Large intestine (tissue), 3 donors: ENCODE measurements around the gene CAMTA1. TPM values are rescaled to one million over a fixed set of nuclear protein-coding genes. Genes with fewer than 3 reads are reported as not detected.
A peak's percentile ranks its signal among the peaks of the same experiment; 100 is the strongest.

Experiments
- DNase-seq, 2 donors: peaks; one replicate each; pipeline versions ENCODE4 v3.0.0 to v3.0.0-alpha.2; 2013
- H3K27ac ChIP-seq: one replicate; pipeline ENCODE4 v1.5.1; 2013; ENCODE audit warnings: low read length
- H3K27me3 ChIP-seq: 2 replicates; pipeline ENCODE4 v1.6.1; 2013; ENCODE audit warnings: low read length; ENCODE audit not compliant: control insufficient read depth, insufficient read depth
- H3K36me3 ChIP-seq: 2 replicates; pipeline ENCODE4 v1.6.1; 2013; ENCODE audit warnings: low read length; ENCODE audit not compliant: control insufficient read depth, insufficient read depth
- H3K4me1 ChIP-seq: one replicate; pipeline ENCODE4 v1.6.1; 2013; ENCODE audit warnings: low read length; ENCODE audit not compliant: control insufficient read depth, insufficient read depth
- H3K4me3 ChIP-seq: one replicate; pipeline ENCODE4 v1.5.1; 2013; ENCODE audit warnings: low read length
- H3K9me3 ChIP-seq: one replicate; pipeline ENCODE4 v1.6.1; 2013; ENCODE audit warnings: mild to moderate bottlenecking, low read depth, low read length, moderate library complexity; ENCODE audit not compliant: control insufficient read depth
- WGBS: methylation state at CpG from one replicate; pipeline ENCODE4 v1.1.5; 2013; ENCODE audit warnings: low lambda C conversion rate; ENCODE audit not compliant: insufficient coverage; 5-methylcytosine and 5-hydroxymethylcytosine counted together
- polyA plus RNA-seq: library from polyadenylated mRNA; unstranded; fragments of 120-200 nt; gene quantifications from one replicate; pipeline ENCODE4 v1.2.1, GENCODE V29; 2013

CAMTA1 gene
- polyA plus RNA-seq, 1 donor = 67.9 TPM

DNA sequence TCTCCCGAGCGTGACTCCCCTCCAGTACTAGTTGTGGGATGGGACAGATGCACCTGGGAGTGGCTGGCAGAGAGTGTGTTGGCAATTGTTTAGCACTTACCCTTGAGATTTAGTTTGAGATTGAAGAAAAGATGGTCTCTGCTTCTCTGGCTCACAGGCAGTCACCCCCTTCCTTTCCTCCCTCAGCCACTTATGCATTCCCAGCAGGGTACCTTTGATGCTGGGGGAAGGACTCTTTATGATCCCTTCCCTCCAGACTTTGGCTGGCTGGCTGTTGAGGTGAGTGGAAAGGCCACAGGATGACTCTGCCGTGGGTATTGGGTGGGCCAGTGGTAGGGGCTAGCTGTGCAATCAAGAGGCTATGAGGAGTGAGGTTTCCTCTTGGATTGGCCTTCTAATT is 236.8 kb downstream of the CAMTA1 start:
- Histone ChIP-seq H3K36me3 (no peaks in the 10 kb centered on the region), H3K27ac (no peak overlapping the region), H3K4me3 (no peak overlapping the region), H3K27me3 (peaks cover 7% of the 10 kb centered on the region), H3K4me1 (no peaks in the 10 kb centered on the region), H3K9me3 (no peaks in the 10 kb centered on the region)
- DNase-seq = no peak
- WGBS = no CpG with 5 or more reads among the region's 3 CpGs

DNA sequence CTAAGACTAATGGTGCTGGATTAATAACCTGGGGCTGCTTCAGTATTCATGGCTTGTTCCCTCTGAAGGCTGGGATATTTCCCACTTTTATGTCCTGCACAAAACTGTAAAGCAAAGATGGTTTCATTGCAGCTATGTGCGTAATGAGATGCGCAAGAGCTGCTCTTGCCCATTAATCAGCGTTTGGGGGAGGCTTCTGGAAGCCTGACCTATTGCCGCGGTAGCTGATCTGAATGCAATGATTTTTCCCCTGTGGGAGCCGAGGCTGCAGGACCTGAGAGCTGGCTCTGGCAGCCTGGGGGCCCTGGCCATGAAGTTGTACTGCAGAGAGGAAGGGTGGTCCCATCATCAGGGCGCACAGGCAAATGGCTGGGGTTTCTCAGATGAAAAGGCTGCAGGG is 239.8 kb downstream of the CAMTA1 start:
- Histone ChIP-seq H3K9me3 (no peaks in the 10 kb centered on the region), H3K27ac (no peak overlapping the region)
- no CpG with 5 or more reads among the region's 7 CpGs for WGBS

GRCh38 chr1:7026169-7026568 is 240.9 kb downstream of the CAMTA1 start:
- peaks cover 4% of the 10 kb centered on the region for H3K27me3 ChIP-seq
- no peak overlapping the region for H3K4me3 ChIP-seq
- H3K9me3 ChIP-seq = no peaks in the 10 kb centered on the region
- no peak for DNase-seq
- H3K4me1 ChIP-seq = no peaks in the 10 kb centered on the region
- WGBS = no CpG with 5 or more reads among the region's 6 CpGs
- no peak overlapping the region for H3K27ac ChIP-seq
- H3K36me3 ChIP-seq = no peaks in the 10 kb centered on the region

More for the DNA sequence above, 239.8 kb downstream of the CAMTA1 start:
- no peak for DNase-seq
- Histone ChIP-seq H3K36me3 (no peaks in the 10 kb centered on the region), H3K4me3 (no peak overlapping the region), H3K27me3 (peaks cover 7% of the 10 kb centered on the region), H3K4me1 (no peaks in the 10 kb centered on the region)

DNA sequence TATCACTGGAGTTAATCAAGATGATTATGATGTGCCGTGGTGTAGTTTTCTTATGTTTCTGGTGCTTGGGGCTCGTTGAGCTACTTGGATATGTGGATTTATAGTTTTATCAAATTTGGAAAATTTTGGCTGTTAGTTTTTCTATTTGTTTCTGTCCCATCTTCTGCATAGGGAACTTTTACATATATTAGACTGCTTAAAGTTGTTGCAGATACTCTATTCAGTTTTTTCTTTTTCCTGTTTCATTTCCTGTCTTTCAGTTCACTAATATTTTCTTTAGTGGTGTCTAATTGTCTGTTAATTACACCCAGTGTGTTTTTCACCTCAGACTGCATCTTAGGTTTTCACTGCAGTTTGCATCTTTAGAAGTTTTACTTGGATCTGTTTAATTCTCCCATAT is 247.7 kb downstream of the CAMTA1 start:
- no peak for DNase-seq
- Histone ChIP-seq H3K36me3 (no peaks in the 10 kb centered on the region), H3K4me1 (no peaks in the 10 kb centered on the region), H3K27ac (no peak overlapping the region), H3K9me3 (no peaks in the 10 kb centered on the region), H3K4me3 (no peak overlapping the region), H3K27me3 (no peaks in the 10 kb centered on the region)
- WGBS = no CpG with 5 or more reads among the region's 2 CpGs

GRCh38 chr1:7036386-7036785 is 251.1 kb downstream of the CAMTA1 start:
- Histone ChIP-seq H3K4me1 (no peaks in the 10 kb centered on the region), H3K9me3 (no peaks in the 10 kb centered on the region), H3K27me3 (no peaks in the 10 kb centered on the region), H3K27ac (no peak overlapping the region), H3K4me3 (no peak overlapping the region), H3K36me3 (no peaks in the 10 kb centered on the region)
- WGBS = no CpG with 5 or more reads among the region's 8 CpGs
- DNase-seq = no peak

- Histone ChIP-seq H3K4me3 (no peak overlapping the region), H3K9me3 (no peaks in the 10 kb centered on the region), H3K36me3 (no peaks in the 10 kb centered on the region), H3K4me1 (no peaks in the 10 kb centered on the region), H3K27ac (no peak overlapping the region), H3K27me3 (peaks cover 13% of the 10 kb centered on the region)
- WGBS = 86% methylated on average over 7 of the region's 8 CpGs
- no peak for DNase-seq
Measured at GRCh38 chr1:7039590-7040220, 254.5 kb downstream of the CAMTA1 start.

GRCh38 chr1:7040969-7041695 is 255.9 kb downstream of the CAMTA1 start:
- Histone ChIP-seq H3K4me1 (no peaks in the 10 kb centered on the region), H3K36me3 (no peaks in the 10 kb centered on the region), H3K27ac (no peak overlapping the region), H3K9me3 (no peaks in the 10 kb centered on the region), H3K4me3 (no peak overlapping the region), H3K27me3 (peaks cover 13% of the 10 kb centered on the region)
- WGBS = 100% methylated on average over 1 of the region's 16 CpGs
- no peak for DNase-seq

DNA sequence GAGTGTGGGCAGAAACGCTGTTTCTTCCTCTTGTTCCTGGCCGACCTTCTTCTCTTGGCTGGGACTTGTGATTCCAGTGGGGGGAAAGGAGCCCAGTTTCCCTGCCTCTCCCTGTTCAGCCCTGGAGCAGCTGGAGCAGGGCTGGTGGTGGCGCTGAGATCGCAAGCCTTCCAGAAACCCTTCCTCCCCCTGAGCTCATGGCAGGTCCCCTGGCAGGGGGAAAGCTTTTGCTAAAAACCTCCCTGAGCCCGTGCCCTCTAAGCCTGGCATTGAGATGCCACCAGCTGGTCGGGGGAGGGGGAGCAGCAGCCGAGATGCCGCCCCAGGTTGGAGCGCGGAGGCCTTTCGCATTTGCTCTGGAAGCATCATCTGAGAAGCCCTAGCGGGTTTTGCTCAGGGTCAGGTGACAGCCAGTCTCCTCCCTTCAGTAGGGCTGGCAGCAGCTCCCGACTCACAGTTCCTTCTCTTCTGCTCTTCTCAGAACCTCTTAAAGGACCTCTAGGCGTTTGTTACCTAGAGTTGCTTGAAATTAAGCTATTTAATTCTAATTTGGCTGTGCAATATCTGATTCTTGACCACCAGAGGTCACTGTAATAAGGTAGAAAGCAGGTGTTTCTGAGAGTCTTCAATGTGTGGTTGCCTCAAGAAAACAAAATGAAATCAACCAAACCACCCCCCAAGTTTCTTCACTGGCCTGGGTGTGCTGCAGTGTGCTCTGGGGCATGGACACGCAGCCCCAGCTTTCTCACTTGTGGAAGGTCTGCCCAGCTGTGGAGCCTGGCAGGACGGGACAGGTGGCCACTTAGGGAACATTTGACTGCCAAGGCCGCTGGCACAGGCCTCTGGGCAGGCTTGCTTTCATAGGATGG is 257.3 kb downstream of the CAMTA1 start:
- DNase-seq = peak in 1 of 2 donors; percentile 13

GRCh38 chr1:7043191-7043549 is 257.9 kb downstream of the CAMTA1 start:
- DNase-seq = no peak
- Histone ChIP-seq H3K36me3 (no peaks in the 10 kb centered on the region), H3K27ac (no peak overlapping the region), H3K27me3 (peaks cover 13% of the 10 kb centered on the region), H3K4me3 (no peak overlapping the region), H3K4me1 (no peaks in the 10 kb centered on the region), H3K9me3 (no peaks in the 10 kb centered on the region)
- no CpG with 5 or more reads among the region's 6 CpGs for WGBS

More for the DNA sequence above, 257.3 kb downstream of the CAMTA1 start:
- H3K36me3 ChIP-seq = no peaks in the 10 kb centered on the region
- no peaks in the 10 kb centered on the region for H3K4me1 ChIP-seq
- no peak overlapping the region for H3K27ac ChIP-seq
- peaks cover 13% of the 10 kb centered on the region for H3K27me3 ChIP-seq
- 8% methylated on average over 2 of the region's 17 CpGs for WGBS
- H3K9me3 ChIP-seq = no peaks in the 10 kb centered on the region
- H3K4me3 ChIP-seq = no peak overlapping the region

- Histone ChIP-seq H3K36me3 (no peaks in the 10 kb centered on the region), H3K4me1 (no peaks in the 10 kb centered on the region), H3K27ac (no peak overlapping the region), H3K27me3 (peaks cover 13% of the 10 kb centered on the region), H3K4me3 (no peak overlapping the region), H3K9me3 (no peaks in the 10 kb centered on the region)
- no CpG with 5 or more reads among the region's 26 CpGs for WGBS
- no peak for DNase-seq
Measured at GRCh38 chr1:7043719-7044535, 258.7 kb downstream of the CAMTA1 start.
